K562 (cell line): ENCODE measurements around the gene SMOC2.

ENCODE experiments used
- FOSL1 ChIP-seq: fragments of 200-800 bp; sonication (Bioruptor generic); conservative IDR thresholded peaks from 2 replicates; pipeline ENCODE4 v1.6.1; 2016; ENCODE audit warnings: missing genetic modification characterization, missing compliant biosample characterization
- GTF2F1 ChIP-seq: IDR thresholded peaks from 2 replicates; pipeline ENCODE4 v1.6.1; 2011; ENCODE audit warnings: low read depth, low read length, improper control_type of control experiment
- HNRNPL ChIP-seq: fragments of 200-400 bp; formaldehyde crosslinking; IDR thresholded peaks from 2 replicates; pipeline ENCODE4 v1.6.1; 2017; ENCODE audit warnings: low read depth, mild to moderate bottlenecking, low read length
- JUND ChIP-seq, 2 experiments: IDR thresholded peaks; 2 replicates in 1 of 2; 3 replicates in 1 of 2; pipeline ENCODE4 v1.6.1; 2011; ENCODE audit warnings: borderline replicate concordance in 2 of 2, low read depth in 2 of 2, low read length in 2 of 2, improper control_type of control experiment in 1 of 2, missing biosample characterization in 1 of 2, missing genetic modification characterization in 1 of 2, missing genetic modification reagents in 1 of 2
- SIN3A ChIP-seq, 2 experiments: fragments of 150-350 bp in 1 of 2; IDR thresholded peaks; 2 replicates each; pipeline ENCODE4 v1.6.1; 2011 to 2016; ENCODE audit warnings: borderline replicate concordance in 2 of 2, low read depth in 2 of 2, low read length in 2 of 2, mild to moderate bottlenecking in 2 of 2, moderate library complexity in 2 of 2; ENCODE audit not compliant: control insufficient read depth in 1 of 2
- TEAD4 ChIP-seq, 2 experiments: sonication (generic) in 1 of 2; formaldehyde crosslinking in 1 of 2; IDR thresholded peaks; 2 replicates each; pipeline versions ENCODE4 v1.6.1 to v1.8.0; 2012 to 2022; ENCODE audit warnings: borderline replicate concordance in 1 of 2, inconsistent platforms in 1 of 2, low read length in 1 of 2, mild to moderate bottlenecking in 1 of 2, missing genetic modification reagents in 1 of 2
- TF ChIP-seq, protein P1 (sequence below): fragments of 250-450 bp; sonication (Bioruptor Pico); IDR thresholded peaks from 2 replicates; pipeline ENCODE4 v1.5.0; 2022; ENCODE audit warnings: mild to moderate bottlenecking
- TF ChIP-seq, protein P2 (sequence below), 3 experiments: IDR thresholded peaks in 2 of 3; conservative IDR thresholded peaks in 1 of 3; 2 replicates each; pipeline ENCODE4 v1.5.1; 2011 to 2012; ENCODE audit warnings: low read length in 3 of 3, mild to moderate bottlenecking in 3 of 3, control low read depth in 2 of 3, improper control_type of control experiment in 1 of 3, inconsistent platforms in 1 of 3, low read depth in 1 of 3, mixed read lengths in 1 of 3, moderate library complexity in 1 of 3; ENCODE audit not compliant: insufficient read depth in 2 of 3

DNA sequence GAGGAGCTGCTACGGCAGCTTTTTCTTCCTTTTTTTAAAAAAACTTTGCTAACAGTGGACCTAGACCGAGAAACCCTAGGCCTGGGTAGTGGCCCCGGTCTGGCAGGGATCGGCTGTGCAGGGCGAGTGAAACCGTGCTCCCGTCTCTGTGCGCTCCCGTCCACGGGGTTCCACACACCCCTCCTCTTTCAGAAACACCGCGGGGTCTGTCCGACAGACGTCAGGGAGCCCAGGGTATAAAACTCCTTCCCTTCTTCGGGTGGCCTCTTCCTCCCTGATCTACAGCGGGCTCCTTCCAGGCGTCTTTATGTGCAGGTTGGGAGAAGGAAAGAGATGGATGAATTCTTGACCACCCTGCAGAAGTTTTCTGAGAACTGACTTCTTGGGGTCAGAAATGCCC is 27.1 kb upstream of the SMOC2 start:
- TF ChIP-seq SIN3A (IDR thresholded peaks at IDR 0.05; ENCODE audit: borderline replicate concordance in 2 of 2, control insufficient read depth in 1 of 2, low read depth in 2 of 2, low read length in 2 of 2) = no peak
- no peak for TF ChIP-seq JUND (IDR thresholded peaks at IDR 0.05; ENCODE audit: borderline replicate concordance, low read depth, low read length)
- TF ChIP-seq JUND (tag; IDR thresholded peaks at IDR 0.05; ENCODE audit: borderline replicate concordance, low read depth, low read length) = no peak
- no peak for TF ChIP-seq TEAD4 (IDR thresholded peaks at IDR 0.05; ENCODE audit: low read length)
- no peak for TF ChIP-seq TEAD4 (CRISPR knock-in tag; IDR thresholded peaks at IDR 0.05; ENCODE audit: borderline replicate concordance)
- TF ChIP-seq, protein P1, sequence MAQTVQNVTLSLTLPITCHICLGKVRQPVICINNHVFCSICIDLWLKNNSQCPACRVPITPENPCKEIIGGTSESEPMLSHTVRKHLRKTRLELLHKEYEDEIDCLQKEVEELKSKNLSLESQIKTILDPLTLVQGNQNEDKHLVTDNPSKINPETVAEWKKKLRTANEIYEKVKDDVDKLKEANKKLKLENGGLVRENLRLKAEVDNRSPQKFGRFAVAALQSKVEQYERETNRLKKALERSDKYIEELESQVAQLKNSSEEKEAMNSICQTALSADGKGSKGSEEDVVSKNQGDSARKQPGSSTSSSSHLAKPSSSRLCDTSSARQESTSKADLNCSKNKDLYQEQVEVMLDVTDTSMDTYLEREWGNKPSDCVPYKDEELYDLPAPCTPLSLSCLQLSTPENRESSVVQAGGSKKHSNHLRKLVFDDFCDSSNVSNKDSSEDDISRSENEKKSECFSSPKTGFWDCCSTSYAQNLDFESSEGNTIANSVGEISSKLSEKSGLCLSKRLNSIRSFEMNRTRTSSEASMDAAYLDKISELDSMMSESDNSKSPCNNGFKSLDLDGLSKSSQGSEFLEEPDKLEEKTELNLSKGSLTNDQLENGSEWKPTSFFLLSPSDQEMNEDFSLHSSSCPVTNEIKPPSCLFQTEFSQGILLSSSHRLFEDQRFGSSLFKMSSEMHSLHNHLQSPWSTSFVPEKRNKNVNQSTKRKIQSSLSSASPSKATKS (CRISPR knock-in tag) = no peak
- TF ChIP-seq, protein P2, sequence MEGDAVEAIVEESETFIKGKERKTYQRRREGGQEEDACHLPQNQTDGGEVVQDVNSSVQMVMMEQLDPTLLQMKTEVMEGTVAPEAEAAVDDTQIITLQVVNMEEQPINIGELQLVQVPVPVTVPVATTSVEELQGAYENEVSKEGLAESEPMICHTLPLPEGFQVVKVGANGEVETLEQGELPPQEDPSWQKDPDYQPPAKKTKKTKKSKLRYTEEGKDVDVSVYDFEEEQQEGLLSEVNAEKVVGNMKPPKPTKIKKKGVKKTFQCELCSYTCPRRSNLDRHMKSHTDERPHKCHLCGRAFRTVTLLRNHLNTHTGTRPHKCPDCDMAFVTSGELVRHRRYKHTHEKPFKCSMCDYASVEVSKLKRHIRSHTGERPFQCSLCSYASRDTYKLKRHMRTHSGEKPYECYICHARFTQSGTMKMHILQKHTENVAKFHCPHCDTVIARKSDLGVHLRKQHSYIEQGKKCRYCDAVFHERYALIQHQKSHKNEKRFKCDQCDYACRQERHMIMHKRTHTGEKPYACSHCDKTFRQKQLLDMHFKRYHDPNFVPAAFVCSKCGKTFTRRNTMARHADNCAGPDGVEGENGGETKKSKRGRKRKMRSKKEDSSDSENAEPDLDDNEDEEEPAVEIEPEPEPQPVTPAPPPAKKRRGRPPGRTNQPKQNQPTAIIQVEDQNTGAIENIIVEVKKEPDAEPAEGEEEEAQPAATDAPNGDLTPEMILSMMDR (IDR thresholded peaks at IDR 0.05 in 2 of 3, conservative IDR thresholded peaks at IDR 0.05 in 1 of 3; ENCODE audit: insufficient read depth in 2 of 3, low read depth in 1 of 3, low read length in 3 of 3) = no peak
- TF ChIP-seq GTF2F1 = no peak
- no peak for TF ChIP-seq HNRNPL
- TF ChIP-seq FOSL1 (tag) = no peak
